GM18526 (cell line): ENCODE results near the gene SLX4IP.

ENCODE experiments used
- POLR2A ChIP-seq: IDR thresholded peaks from 3 replicates; pipeline ENCODE4 v1.6.1; 2011; ENCODE audit not compliant: insufficient read length; ENCODE audit errors: extremely low read depth

SLX4IP gene

GRCh38 chr20:10497791-10498190 is 62.7 kb downstream of the SLX4IP start:
- TF ChIP-seq POLR2A, result no peak

GRCh38 chr20:10498200-10498599 is 63.1 kb downstream of the SLX4IP start:
- TF ChIP-seq POLR2A, result no peak

DNA sequence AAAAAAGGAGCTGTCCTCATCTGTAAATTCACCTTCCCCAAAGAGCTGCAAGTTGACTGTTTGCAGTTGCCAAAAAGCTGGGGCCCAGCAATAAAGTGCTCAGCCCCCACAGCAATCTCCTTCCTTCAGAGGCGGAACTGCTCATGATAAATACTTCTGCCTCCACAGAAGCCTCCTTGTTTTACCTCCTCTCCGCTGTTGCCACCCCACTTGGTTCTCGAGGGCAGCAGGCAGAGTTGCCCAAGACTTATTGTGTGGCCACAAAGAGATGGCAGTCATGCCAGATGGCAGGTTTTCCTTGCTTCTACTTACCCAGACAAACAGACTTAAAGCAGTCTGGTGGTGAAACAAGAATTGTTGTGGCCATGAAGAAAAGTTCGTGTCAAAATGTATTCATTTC is 66.3 kb downstream of the SLX4IP start:
- no peak for TF ChIP-seq POLR2A

DNA sequence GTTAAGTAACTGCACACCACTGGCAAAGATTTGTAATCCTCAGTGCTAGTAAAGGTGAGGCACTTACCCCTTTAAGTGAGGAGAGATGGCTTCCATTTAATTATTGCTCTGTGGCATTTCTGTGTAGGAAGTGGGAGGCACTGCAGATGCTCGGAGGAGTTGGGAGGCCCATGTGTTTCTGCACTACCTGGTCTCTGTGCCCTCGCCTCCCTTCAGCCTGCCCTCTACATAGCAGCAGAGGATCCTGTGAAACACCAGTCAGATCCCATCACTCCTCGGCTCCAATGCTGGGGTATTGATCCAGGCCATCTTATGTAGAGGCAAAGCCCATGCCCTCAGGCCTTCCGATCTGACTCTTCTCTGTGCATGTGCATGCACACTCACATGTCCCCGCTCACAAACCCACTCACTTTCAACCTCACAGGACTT is 67.0 kb downstream of the SLX4IP start:
- no peak for TF ChIP-seq POLR2A

DNA sequence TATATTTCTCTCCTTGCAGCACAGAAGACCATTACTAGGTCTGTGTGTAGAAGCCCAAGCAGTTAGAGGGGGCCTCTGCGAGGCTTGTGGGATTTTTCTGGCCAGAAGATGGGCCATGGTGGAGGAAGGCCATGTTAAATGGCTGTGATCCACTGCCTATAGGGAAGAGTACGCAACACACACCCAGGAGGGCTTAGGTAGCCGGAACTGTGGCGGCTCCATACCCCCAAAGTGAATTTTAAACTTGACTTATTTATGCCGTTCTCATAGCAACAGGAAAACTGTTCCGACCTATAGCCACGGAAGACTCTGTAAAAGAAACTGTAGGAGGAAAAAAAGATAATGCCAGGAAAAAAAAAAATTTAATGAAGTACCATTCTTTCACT is 69.5 kb downstream of the SLX4IP start:
- TF ChIP-seq POLR2A, result no peak

GRCh38 chr20:10504994-10505730 is 70.1 kb downstream of the SLX4IP start:
- no peak for TF ChIP-seq POLR2A

DNA sequence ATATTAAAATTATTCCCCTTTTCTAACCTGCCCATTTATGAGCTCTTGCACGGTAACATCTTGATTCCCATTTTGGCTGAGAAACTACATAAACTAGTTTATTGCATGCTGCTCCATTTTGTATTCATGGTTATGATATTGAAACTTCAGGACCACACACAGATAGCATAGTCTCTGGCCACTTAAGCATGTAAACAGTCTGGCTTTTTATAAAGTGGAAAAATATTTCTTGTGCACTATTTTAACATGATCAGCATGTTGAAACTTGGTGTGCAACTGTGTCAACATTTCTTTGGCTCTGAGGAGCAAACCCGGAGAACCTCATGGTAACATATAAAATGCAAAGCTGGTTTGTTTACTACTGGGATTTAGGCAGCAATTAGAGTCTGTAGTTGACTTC is 70.7 kb downstream of the SLX4IP start:
- TF ChIP-seq POLR2A, result no peak

GRCh38 chr20:10507052-10507451 is 71.9 kb downstream of the SLX4IP start:
- no peak for TF ChIP-seq POLR2A

- TF ChIP-seq POLR2A, result no peak
Measured at GRCh38 chr20:10508060-10508459, 73.0 kb downstream of the SLX4IP start.

- no peak for TF ChIP-seq POLR2A
Measured at GRCh38 chr20:10508468-10509251, 73.6 kb downstream of the SLX4IP start.

GRCh38 chr20:10509376-10509775 is 74.3 kb downstream of the SLX4IP start:
- TF ChIP-seq POLR2A, result no peak

DNA sequence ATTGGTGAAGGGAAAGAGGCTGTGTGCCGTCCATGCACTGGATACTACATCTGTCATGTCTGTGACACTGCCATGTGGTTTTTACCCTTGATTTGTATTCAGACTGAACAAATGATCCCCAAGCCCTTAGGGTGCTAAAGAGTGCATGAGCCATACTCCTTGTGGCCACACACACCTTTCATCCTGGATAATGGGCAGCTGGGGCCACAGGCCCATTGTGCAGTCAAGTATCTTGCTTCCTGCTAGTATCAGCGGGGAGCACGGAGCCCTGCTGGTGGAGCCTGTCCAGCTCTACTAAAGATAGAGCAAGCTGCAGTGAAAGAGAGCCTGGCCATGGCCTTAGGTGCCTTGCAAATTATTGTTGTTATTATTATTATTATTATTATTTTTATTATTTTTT is 75.1 kb downstream of the SLX4IP start:
- TF ChIP-seq POLR2A, result no peak

DNA sequence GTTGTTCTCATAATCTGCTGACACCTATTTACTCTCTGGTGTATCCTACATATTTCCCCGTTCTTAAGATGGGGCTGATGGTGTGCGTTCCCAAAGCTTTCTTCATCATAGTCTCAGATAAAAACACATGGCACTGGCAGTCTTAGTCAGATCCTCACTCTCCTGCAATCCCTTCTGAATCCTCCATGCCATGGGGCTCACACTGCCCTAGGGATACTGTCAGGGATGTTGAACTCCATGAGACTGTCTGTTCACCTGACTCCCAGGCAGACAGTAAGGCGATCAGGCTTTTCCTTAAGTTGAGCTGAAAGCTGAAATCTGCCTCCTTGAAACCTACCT is 76.0 kb downstream of the SLX4IP start:
- TF ChIP-seq POLR2A, result no peak

DNA sequence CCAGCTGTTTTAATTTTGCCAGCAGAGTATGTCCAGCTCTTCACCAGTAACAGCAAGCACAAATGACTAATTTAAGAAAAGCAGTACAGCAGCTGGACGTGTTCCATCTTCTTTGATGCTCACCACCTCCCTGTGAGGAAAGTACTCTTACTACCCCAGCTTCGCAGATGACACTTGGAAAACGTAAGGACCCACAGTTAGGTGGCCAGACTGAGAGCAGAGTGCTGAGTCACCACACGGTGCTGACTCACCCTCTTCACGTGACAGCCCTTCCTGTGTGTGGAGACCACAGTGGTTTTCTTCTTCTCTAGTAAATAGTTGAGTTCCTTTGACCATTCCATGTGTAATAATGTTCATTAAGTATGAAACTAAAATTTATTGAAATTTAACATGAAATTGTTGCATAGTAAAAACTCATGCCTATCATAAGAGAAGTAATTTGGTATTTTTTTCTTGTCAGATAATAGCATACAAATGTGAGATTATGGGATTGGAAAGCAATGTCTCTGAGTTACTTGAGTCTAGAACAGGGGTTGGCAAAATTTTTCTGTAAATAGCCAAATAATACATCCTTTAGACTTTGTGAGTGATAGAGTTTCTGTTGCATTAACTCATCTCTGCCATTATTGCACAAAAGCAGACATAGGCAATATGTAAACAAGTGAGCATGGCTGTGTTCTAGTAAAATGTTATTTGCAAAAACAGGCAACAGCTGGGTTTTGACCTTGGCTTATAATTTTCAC is 76.6 kb downstream of the SLX4IP start:
- TF ChIP-seq POLR2A, result no peak

DNA sequence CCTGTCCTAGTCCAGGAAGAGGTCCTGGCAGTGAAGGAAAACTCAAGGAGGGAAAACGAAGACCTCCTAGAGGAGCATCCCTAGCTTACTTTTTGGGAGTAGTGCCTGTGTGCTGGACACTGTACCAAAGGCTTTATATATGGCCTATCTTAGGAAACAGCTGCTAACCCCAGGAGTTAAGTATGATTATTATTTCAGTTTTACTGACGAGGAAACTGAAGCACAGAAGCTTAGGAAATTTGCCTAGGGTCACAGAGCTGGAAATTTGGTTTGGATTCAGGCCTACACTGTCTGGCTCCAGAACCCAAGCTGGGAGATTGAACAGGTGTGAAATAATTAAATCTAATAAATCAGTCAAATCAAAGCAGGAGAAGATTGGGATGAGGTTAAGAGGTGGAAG is 78.0 kb downstream of the SLX4IP start:
- TF ChIP-seq POLR2A, result no peak
